CD4-positive, alpha-beta T cell treated with Interleukin-21 for 1 hour (primary cell): ENCODE data around the gene CSGALNACT2.

Experiments used
- DNase-seq: peaks from one replicate; pipeline ENCODE4 v3.0.0-alpha.2; 2020

The CSGALNACT2 gene

DNA sequence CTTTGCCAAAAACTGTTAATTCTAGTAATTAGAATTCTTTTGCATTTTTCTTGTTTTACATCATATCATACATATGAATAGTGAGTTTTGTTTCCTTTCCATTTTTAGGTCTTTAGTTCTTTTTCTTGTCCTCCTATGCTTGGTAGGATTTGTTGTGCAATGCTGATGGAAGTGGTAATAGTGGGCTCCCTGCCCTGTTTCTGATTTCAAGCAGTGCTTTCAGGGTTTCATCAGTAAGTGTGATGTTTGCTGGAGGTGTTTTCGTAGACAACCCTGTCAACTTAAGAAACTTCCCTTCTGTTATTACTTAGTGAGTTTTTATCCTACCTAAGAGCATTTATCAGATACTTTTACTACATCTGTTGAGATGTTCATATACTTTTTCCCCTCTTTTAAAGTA is 50.5 kb downstream of the CSGALNACT2 start:
- DNase-seq, result no peak

DNA sequence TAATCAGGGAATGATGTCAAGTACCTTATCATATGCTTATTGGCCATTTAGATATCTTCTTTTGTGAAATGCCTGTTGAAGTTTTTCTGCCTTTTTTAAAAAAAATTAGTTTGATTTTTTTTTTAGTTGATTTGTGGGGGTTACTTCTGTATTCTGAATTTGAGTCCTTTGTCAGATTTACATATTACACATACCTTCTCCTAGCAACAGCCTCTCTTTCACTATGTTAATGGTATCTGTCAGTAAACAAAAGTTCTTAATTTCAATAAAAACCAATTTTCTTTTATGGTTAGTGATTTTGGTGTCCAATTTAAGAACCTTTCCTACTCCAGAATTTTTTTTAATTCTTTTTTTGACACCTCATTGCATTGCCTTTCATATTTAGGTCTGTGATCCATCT is 52.0 kb downstream of the CSGALNACT2 start:
- DNase-seq, result no peak

DNA sequence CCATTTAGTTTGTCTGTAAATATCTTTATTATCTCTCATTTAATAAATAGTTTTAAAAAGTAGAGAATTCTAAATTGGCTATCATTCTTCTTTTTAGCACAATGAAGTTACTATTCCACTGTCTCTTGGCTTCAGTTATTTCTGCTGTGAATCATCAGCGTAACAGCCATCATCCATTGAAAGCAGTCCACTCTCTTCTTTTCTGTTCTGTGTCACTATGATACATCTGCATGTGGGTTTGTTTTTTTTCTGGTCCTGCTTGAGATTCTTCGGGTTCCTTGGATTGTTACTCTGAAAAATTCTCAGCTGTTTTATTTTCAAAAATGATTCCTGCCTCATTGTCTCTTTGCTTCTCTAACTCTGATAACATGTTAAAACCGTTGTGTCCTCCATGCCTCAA is 52.5 kb downstream of the CSGALNACT2 start:
- no peak for DNase-seq

DNA sequence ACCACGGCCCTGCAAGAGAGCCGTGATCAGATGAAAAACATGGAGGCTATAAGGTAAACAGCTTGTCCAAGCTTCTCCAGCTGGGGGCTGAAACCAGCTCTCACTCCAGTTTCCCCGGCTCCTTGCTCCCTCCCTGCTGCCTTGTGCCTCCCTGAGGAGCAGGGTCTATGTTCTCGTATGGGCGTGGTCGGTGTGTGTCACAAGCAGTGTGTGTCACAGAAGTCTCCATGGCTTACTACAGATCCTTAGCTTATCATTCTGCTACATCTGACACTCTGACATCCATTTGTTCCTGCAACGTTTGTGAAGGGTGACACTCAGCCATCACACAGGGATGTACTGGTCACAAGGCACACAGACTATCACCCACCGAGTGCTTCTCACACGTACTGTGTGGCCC is 54.6 kb downstream of the CSGALNACT2 start:
- no peak for DNase-seq

GRCh38 chr10:43193496-43194080 is 55.3 kb downstream of the CSGALNACT2 start:
- no peak for DNase-seq

DNA sequence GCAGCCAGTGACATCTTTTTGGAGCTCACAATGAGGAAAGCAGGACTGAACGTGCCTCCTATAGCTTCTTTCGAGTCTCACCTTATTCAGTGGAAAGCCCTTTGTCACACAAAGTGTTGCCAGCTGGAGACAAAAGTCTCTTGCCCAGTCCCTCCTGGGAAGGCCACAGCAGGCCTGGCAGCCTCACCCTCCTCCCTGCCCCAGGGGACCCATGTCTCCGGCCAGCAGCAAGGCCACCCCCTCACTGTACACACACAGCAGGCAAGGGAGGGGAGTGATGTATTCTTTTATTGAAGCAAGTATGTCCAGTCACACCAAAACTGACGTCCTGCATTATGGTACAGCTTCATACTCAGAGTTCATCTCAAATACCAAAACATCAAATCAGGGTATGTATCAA is 56.0 kb downstream of the CSGALNACT2 start:
- DNase-seq, result no peak

DNA sequence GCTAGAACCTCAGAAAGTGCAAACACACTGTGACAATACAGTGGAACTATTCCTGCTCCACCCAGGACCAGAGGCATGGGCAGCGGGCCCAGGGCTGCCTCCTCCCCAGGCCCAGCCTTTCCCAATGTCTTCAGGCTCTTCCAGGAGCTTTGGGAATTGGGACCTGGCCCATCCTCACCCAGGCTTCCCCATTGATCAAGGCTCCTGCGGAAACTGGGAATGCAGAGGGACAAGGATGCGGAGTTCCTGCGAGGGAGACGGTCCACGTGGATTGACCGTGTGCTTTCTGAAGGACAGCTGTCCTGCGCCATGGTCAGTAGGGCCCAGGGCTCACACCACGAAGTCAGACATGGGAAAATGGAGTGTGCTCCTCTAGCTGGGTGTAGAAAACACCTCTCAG is 56.6 kb downstream of the CSGALNACT2 start:
- DNase-seq, result no peak

GRCh38 chr10:43195557-43195956 is 57.3 kb downstream of the CSGALNACT2 start:
- DNase-seq, result no peak

DNA sequence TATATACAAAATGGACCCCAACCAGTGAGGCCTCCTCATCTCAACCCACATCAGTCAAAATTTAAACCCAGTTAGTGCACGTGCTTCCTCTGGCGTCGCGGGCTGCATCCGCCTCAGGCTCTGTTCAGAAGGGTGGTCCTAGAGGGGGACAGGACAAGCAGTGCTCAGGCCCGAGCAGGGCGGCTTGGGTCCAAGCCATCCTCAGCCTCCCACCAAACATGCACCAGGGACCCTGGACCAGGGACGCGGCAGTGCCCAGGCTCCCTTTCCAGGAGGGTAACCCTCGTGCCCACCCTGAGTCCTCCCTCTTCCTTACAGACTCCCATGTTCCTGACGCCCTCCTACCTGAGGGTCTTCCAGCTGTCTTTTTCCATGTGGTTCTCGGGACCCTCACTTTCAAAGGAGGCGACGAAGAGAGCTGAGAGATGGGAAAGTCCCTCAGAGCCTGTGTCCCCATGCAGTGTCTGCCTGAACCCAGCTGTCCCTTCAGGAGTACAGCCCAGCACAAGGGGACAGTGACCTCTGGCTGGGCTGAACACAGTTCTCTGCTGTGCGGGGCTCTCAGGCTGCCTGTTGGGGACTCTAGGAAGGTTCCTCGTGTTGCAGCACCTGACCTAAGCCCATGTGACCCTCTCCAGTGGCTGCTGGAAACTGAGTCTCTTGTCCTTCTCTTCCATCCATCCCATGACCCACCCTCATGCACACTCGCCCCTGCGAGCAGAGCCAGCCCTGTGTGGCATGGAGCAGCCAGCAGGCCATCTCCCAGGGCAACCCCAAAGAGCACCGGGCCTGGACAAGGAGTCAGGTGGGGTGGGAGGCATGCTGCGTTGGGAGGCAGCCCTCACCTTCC is 58.1 kb downstream of the CSGALNACT2 start:
- no peak for DNase-seq

DNA sequence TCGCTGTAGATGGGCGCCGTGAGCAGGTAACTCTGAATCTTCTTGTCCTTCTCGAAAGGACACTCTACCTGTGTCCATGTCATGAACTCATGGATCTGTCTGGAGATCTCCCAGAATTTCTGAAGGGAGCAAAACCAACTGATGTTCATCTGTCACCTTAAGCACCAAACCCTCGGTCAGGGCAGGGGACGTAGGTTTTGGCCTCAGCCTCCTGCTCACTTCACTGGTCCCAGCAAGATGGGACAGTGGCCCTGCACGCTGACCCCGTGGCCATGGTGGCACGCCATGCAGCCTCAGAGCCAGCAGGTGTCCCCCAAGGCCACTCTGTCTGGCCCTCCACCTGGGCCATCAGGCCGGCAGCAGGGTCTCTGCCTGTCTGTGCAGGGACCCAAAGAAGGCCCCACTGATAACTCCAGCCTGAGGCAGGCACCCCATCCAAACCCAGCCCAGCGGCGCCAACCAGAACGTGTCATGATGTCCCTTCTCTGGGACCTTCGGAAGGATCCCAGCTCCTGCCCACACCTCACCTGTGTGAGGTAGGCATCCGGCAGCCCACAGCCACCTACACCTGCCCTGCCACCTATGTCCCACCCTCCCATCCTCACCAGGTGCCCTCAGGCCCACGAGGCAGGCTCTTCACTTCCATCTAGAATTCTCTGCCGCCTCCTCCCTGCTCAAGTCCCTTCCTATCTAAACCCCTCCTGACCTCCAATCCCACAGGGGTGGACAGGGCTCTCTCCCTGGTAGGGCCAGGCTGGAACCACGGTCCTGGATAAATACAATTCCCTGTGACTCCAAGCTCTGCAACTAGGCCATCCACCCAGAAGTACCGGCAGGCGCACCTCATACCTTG is 59.0 kb downstream of the CSGALNACT2 start:
- no peak for DNase-seq

DNA sequence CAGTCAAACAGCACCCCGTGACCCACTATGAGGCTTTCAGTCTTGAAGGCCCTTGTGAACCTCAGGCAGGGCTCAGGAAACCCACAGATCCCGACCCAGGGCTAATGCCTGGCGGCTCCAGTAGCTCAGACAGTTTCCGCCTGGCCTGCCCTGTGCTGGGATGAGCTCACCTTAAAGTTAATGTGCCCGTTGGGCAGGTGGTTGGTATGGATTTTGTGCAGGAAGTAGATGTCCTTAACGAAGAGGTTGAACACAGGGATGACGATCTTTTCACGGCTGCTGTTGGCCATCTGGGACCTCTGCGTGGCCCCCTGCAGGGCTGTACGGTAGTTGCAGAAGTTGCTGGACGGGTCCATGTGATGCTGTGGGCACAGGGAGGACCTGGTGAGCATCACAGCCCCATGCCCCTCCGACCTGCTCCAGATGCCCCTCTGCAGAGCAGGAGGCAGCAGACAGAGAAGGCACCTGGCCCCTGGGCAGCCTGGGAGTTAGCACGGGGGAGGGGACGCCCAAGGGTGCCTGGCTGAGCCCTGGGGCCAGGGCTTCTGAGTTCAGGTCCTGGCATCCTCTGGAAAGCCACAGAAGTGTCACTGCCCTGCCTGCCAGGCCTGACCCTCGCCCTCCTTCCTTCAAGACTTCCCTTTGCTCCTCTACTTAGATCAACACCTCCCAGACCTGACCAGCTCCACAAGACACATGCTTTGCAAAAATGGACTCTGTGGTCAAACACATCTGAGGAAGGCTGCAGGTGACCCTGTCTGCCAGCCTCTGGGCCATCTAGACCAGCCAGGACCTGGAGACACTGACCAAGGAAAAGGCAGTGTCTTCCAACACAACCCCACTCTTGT is 59.8 kb downstream of the CSGALNACT2 start:
- no peak for DNase-seq

DNA sequence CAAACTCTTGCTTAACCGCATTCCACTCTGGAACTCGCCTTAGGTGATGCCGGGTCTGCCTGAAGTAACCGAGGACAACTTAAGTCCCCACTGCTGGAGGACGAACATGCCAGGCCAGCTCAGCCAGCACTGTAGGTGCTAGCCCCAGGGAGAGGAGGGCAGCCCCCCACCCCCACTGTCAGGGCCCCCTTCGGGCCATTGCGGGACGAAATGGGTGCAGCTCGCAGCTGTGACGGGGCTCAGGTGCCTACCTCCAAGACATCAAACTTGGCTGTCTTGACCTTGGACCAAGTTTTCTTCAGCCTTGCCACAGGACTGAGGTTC is 60.4 kb downstream of the CSGALNACT2 start:
- DNase-seq, result no peak

- DNase-seq, result no peak
These were observed 60.9 kb downstream of the CSGALNACT2 start for GRCh38 chr10:43199088-43199683.

GRCh38 chr10:43199684-43200537 is 61.7 kb downstream of the CSGALNACT2 start:
- no peak for DNase-seq

GRCh38 chr10:43200538-43201390 is 62.5 kb downstream of the CSGALNACT2 start:
- no peak for DNase-seq

GRCh38 chr10:43201545-43202131 is 63.4 kb downstream of the CSGALNACT2 start:
- no peak for DNase-seq

GRCh38 chr10:43202224-43202656 is 64.0 kb downstream of the CSGALNACT2 start:
- peak; percentile 61 for DNase-seq

DNA sequence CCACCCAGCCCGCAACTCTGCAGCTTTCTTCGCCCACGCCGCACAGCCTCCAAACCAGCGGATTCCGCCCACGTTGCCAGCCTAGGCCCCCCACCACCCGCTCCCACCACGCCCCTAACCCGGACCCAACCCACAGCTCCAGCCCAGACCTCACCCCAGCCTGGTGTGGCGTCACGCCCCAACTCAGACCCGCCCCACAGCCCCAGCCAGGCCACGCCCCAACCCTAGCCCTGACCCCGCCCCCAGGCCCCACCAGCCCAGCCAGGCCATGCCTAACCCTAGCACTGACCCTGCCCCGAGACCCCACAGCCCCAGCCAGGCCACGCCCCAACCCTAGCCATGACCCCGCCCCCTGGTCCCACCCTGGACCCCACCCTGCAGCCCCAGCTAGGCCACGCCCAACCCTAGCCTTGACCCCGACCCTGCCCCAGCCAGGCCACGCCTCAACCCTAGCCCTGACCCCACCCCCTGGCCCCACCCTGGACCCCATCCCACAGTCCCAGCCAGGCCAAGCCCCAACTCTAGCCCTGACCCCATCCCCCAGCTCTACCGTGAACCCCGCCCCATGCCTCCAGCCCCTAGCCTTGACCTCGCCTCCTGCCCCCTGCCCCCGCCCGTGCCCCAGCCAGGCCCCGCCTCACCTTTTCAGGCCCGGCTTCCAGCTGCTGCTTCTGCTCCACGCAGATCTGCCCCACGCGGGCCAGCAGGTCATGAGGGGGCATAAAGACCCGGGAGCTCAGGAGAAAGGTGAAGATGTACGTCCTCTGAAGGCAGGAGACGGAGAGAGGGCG is 64.6 kb downstream of the CSGALNACT2 start:
- DNase-seq, result peak; percentile 49

GRCh38 chr10:43203448-43204041 is 65.3 kb downstream of the CSGALNACT2 start:
- DNase-seq, result peak; percentile 28
